ENCODE measurements around the gene LAMA3.

DNA sequence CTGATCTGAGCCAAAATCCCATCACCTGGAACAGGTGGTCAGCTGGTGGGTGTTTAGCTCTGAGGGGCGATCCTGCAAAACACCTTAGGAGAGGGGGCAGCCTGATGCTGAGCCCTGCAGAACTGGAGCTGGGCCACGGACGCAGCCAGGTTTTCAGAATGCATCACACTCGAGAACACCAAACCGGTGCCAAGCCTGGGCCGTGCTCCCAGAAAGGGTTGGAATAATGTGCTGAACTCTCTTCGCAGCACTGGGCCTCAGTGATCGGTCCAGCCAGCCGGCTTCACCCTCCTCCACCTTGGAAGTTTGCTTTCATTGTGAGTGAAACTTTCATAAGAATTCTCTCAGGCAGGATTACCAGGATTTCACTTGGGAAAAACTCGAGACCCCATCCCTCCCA is 268.8 kb downstream of the LAMA3 start:
- TF ChIP-seq EP300 (IDR thresholded peaks at IDR 0.05; ENCODE audit: borderline replicate concordance in 1 of 2, low read depth in 1 of 2, low read length in 1 of 2): no peak
- TF ChIP-seq, protein P1, sequence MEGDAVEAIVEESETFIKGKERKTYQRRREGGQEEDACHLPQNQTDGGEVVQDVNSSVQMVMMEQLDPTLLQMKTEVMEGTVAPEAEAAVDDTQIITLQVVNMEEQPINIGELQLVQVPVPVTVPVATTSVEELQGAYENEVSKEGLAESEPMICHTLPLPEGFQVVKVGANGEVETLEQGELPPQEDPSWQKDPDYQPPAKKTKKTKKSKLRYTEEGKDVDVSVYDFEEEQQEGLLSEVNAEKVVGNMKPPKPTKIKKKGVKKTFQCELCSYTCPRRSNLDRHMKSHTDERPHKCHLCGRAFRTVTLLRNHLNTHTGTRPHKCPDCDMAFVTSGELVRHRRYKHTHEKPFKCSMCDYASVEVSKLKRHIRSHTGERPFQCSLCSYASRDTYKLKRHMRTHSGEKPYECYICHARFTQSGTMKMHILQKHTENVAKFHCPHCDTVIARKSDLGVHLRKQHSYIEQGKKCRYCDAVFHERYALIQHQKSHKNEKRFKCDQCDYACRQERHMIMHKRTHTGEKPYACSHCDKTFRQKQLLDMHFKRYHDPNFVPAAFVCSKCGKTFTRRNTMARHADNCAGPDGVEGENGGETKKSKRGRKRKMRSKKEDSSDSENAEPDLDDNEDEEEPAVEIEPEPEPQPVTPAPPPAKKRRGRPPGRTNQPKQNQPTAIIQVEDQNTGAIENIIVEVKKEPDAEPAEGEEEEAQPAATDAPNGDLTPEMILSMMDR (IDR thresholded peaks at IDR 0.05): no peak
- no peak for TF ChIP-seq FOXM1 (IDR thresholded peaks at IDR 0.05; ENCODE audit: low read depth)
- no peak for TF ChIP-seq POLR2AphosphoS5 (IDR thresholded peaks at IDR 0.05; ENCODE audit: low read depth, low read length)
- no peak for TF ChIP-seq MXI1 (IDR thresholded peaks at IDR 0.05; ENCODE audit: low read depth, low read length)
- TF ChIP-seq RXRA (IDR thresholded peaks at IDR 0.05; ENCODE audit: borderline replicate concordance, low read depth): no peak
- no peak for TF ChIP-seq GABPA (IDR thresholded peaks at IDR 0.05; ENCODE audit: low read depth)
- TF ChIP-seq CHD2 (IDR thresholded peaks at IDR 0.05; ENCODE audit: low read length, partially characterized antibody): no peak
- TF ChIP-seq EZH2phosphoT487 (IDR thresholded peaks at IDR 0.05; ENCODE audit: borderline replicate concordance, low read depth): no peak
- TF ChIP-seq JUND (IDR thresholded peaks at IDR 0.05): no peak

Measured in SK-N-SH (cell line).